Esophagus muscularis mucosa (tissue), 4 donors: ENCODE data around the gene SARS1. TPM values are rescaled to one million over a fixed set of nuclear protein-coding genes. Genes with fewer than 3 reads are reported as not detected.

Experiments used
- DNase-seq: peaks from one replicate; pipeline ENCODE4 v3.0.0-alpha.2; 2017; ENCODE audit errors: extremely low spot score
- H3K27ac ChIP-seq, 4 donors: fragments of 200-600 bp; sonication (generic); replicated peaks in 1 of 4; 1 replicate in 3 of 4; 2 replicates in 1 of 4; pipeline ENCODE4 v1.5.1; 2016 to 2019; ENCODE audit warnings: mild to moderate bottlenecking in 1 of 4
- H3K27me3 ChIP-seq, 4 donors: fragments of 200-600 bp; sonication (generic); one replicate each; pipeline versions ENCODE4 v1.5.1 to v1.6.0; 2016 to 2019
- H3K36me3 ChIP-seq, 4 donors: fragments of 200-600 bp; sonication (generic); one replicate each; pipeline ENCODE4 v1.5.1; 2016 to 2019
- H3K4me1 ChIP-seq, 4 donors: fragments of 200-600 bp; sonication (generic); one replicate each; pipeline ENCODE4 v1.5.1; 2016 to 2019
- H3K4me3 ChIP-seq, 4 donors: fragments of 200-600 bp; sonication (generic); 1 replicate in 2 of 4; 2 replicates in 2 of 4; pipeline ENCODE4 v1.5.1; 2016 to 2019; ENCODE audit warnings: mild to moderate bottlenecking in 4 of 4, moderate library complexity in 1 of 4
- H3K9me3 ChIP-seq, 4 donors: fragments of 200-600 bp; sonication (generic); 1 replicate in 3 of 4; 2 replicates in 1 of 4; pipeline ENCODE4 v1.5.1; 2016 to 2019
- EP300 ChIP-seq: sonication (generic); formaldehyde crosslinking; IDR thresholded peaks from one replicate; pipeline ENCODE4 v1.6.1; 2017; ENCODE audit warnings: antibody characterized with exemption
- POLR2A ChIP-seq: fragments of 450-650 bp; IDR thresholded peaks from one replicate; pipeline ENCODE4 v1.6.1; 2017; ENCODE audit warnings: antibody characterized with exemption, moderate library complexity, mild to moderate bottlenecking, low read depth
- POLR2AphosphoS5 ChIP-seq, 2 donors: sonication (generic); formaldehyde crosslinking; IDR thresholded peaks; one replicate each; pipeline ENCODE4 v1.6.1; 2017; ENCODE audit warnings: antibody characterized with exemption in 2 of 2
- WGBS: methylation state at CpG from one replicate; pipeline ENCODE4 v1.1.5; 2018; 5-methylcytosine and 5-hydroxymethylcytosine counted together
- intact Hi-C: fragments of 100-400 bp; cut with DNase I; formaldehyde crosslinking; loops from one replicate; pipeline ENCODE4 v1.15.1; 2023
- total RNA-seq, 4 donors: library from RNA; depleted of rRNA; stranded (reverse); fragments of >200 nt; gene quantifications; one replicate each; pipeline versions ENCODE4 v1.1.0 to v1.2.1, GENCODE V29; 2016
- TF ChIP-seq, protein P1 (sequence below), 3 experiments: fragments of 200-600 bp in 2 of 3; fragments of 450-650 bp in 1 of 3; sonication (generic) in 2 of 3; IDR thresholded peaks; one replicate each; pipeline ENCODE4 v1.5.1; 2017 to 2019; ENCODE audit warnings: antibody characterized with exemption in 3 of 3, mild to moderate bottlenecking in 2 of 3, moderate library complexity in 1 of 3

The SARS1 gene
- total RNA-seq, 4 donors from 2014 or later: 125 to 180 (median 144) TPM

DNA sequence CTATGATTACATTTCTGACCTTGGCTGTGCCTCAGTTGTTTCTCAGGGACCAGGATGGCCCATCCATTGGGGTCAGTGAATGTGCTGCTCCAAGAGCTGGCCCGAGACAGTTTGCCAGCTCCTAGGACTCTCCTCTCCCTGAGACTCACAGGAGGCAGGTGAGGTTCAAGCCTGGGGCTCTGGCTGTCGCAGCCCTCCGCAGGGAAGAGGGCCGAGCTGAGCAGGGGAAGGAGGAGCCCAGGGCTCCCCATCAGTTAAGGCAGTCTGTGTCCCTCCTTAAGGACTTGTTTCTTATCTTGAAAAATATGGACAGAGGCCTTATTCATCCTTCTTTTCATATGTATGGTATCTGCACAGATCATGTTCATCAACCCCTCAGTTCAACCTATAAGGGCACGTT is 26.6 kb upstream of the SARS1 start:
- Histone ChIP-seq H3K9me3 (no peaks in the 10 kb centered on the region), H3K27me3 (no peaks in the 10 kb centered on the region), H3K4me1 (peaks cover 2 to 45% (median 37%) of the 10 kb centered on the region in 4 donors), H3K36me3 (no peaks in the 10 kb centered on the region), H3K27ac (peak overlapping the region; percentile 77 to 79 (median 78)), H3K4me3 (no peak overlapping the region)
- intact Hi-C loops: no loop called here
- 49% methylated on average over 5 of the region's 5 CpGs for WGBS
- TF ChIP-seq EP300 (no peak), POLR2AphosphoS5 (IDR thresholded peaks at IDR 0.05) (no peak), POLR2A (no peak)
- TF ChIP-seq, protein P1, sequence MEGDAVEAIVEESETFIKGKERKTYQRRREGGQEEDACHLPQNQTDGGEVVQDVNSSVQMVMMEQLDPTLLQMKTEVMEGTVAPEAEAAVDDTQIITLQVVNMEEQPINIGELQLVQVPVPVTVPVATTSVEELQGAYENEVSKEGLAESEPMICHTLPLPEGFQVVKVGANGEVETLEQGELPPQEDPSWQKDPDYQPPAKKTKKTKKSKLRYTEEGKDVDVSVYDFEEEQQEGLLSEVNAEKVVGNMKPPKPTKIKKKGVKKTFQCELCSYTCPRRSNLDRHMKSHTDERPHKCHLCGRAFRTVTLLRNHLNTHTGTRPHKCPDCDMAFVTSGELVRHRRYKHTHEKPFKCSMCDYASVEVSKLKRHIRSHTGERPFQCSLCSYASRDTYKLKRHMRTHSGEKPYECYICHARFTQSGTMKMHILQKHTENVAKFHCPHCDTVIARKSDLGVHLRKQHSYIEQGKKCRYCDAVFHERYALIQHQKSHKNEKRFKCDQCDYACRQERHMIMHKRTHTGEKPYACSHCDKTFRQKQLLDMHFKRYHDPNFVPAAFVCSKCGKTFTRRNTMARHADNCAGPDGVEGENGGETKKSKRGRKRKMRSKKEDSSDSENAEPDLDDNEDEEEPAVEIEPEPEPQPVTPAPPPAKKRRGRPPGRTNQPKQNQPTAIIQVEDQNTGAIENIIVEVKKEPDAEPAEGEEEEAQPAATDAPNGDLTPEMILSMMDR (IDR thresholded peaks at IDR 0.05): no peak
- DNase-seq: no peak

DNA sequence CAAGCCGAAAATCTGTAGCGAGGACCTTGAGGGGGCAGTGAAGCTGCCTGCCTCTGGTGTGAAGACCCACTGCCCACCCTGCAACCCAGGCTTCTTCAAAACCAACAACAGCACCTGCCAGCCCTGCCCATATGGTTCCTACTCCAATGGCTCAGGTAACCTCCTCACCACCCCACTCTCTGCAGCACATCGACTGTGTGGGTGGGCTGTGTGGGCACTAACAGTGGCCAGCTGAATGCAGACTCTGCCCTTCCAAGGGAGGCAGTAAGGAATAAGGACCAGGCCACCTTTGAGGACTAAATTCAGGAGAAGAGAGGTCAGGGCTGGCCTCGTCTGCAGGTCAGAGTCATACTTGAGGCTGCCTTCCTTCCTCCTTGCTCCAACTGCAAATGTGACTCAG is 25.5 kb upstream of the SARS1 start:
- Histone ChIP-seq H3K27ac (peak overlapping the region in 2 of 4 donors; percentile 77), H3K4me1 (peaks cover 2 to 45% (median 37%) of the 10 kb centered on the region in 4 donors), H3K9me3 (no peaks in the 10 kb centered on the region), H3K4me3 (no peak overlapping the region), H3K36me3 (no peaks in the 10 kb centered on the region), H3K27me3 (no peaks in the 10 kb centered on the region)
- DNase-seq: no peak
- WGBS: 100% methylated on average over 2 of the region's 4 CpGs
- intact Hi-C loops: no loop called here
- no peak for TF ChIP-seq POLR2AphosphoS5 (IDR thresholded peaks at IDR 0.05)
- no peak for TF ChIP-seq POLR2A
- no peak for TF ChIP-seq EP300
- TF ChIP-seq, protein P1 (IDR thresholded peaks at IDR 0.05): no peak

DNA sequence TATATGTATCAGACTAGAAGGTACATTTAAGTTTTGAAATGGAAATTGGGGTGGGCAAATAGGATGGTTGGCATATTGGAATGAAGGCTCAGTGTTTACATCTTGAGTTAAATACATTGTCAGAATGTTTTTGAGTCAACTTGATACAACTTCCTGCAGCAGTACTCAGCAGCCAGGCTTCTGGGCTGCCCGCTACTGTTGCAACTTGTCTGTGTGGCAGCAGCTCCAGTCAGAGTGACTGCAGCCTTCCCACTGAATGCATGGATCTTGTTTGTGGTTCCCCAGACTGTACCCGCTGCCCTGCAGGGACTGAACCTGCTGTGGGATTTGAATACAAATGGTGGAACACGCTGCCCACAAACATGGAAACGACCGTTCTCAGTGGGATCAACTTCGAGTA is 24.9 kb upstream of the SARS1 start:
- no peak overlapping the region for H3K4me3 ChIP-seq
- intact Hi-C loops: no loop called here
- peaks cover 2 to 44% (median 37%) of the 10 kb centered on the region in 4 donors for H3K4me1 ChIP-seq
- TF ChIP-seq POLR2A (no peak), POLR2AphosphoS5 (IDR thresholded peaks at IDR 0.05) (no peak), EP300 (no peak)
- TF ChIP-seq, protein P1 (IDR thresholded peaks at IDR 0.05): no peak
- H3K27ac ChIP-seq: no peak overlapping the region
- H3K36me3 ChIP-seq: no peaks in the 10 kb centered on the region
- H3K9me3 ChIP-seq: no peaks in the 10 kb centered on the region
- WGBS: 83% methylated on average over 6 of the region's 6 CpGs
- DNase-seq: no peak
- no peaks in the 10 kb centered on the region for H3K27me3 ChIP-seq

GRCh38 chr1:109190189-109190588 is 23.5 kb upstream of the SARS1 start:
- Histone ChIP-seq H3K36me3 (no peaks in the 10 kb centered on the region), H3K27ac (no peak overlapping the region), H3K9me3 (no peaks in the 10 kb centered on the region), H3K27me3 (no peaks in the 10 kb centered on the region), H3K4me3 (no peak overlapping the region), H3K4me1 (peaks cover 2 to 32% (median 28%) of the 10 kb centered on the region in 4 donors)
- intact Hi-C loops: no loop called here
- WGBS: 85% methylated on average over 7 of the region's 7 CpGs
- TF ChIP-seq EP300: no peak
- TF ChIP-seq, protein P1 (IDR thresholded peaks at IDR 0.05): no peak
- no peak for TF ChIP-seq POLR2AphosphoS5 (IDR thresholded peaks at IDR 0.05)
- no peak for TF ChIP-seq POLR2A
- no peak for DNase-seq

DNA sequence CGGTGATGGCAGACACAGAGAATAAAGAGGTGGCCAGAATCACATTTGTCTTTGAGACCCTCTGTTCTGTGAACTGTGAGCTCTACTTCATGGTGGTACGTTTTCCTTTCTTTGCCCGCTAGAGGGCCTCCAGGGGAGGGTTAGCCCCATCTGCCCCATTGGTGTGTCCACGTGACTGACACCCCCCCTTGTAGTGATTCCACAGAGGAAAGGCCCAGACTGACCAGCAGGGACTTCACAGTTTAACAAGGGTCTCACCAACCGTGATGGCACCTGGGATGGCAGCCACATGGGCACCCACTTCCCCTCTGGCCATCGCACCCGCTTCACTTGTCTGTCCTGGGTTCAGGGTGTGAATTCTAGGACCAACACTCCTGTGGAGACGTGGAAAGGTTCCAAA is 22.3 kb upstream of the SARS1 start:
- Histone ChIP-seq H3K27ac (no peak overlapping the region), H3K36me3 (no peaks in the 10 kb centered on the region), H3K4me1 (peaks cover 0 to 20% (median 16%) of the 10 kb centered on the region in 4 donors), H3K27me3 (no peaks in the 10 kb centered on the region), H3K9me3 (no peaks in the 10 kb centered on the region), H3K4me3 (no peak overlapping the region)
- WGBS: 79% methylated on average over 8 of the region's 8 CpGs
- no peak for DNase-seq
- intact Hi-C loops: no loop called here
- no peak for TF ChIP-seq POLR2AphosphoS5 (IDR thresholded peaks at IDR 0.05)
- no peak for TF ChIP-seq POLR2A
- TF ChIP-seq, protein P1 (IDR thresholded peaks at IDR 0.05): no peak
- TF ChIP-seq EP300: no peak
